Stimulated activated naive CD4-positive, alpha-beta T cell treated with Interleukin-2 at 50 U/mL for 16 hours (primary cell): ENCODE data around the gene PSG4.
"Not testable (repeated sequence)": the region's sequence is repeated elsewhere in the genome, so short reads cannot be mapped to it uniquely, and the experiment has no call there.

Source experiments
- DNase-seq: peaks from one replicate; lab custom pipeline; 2025; lab: John Stamatoyannopoulos, UW

Gene PSG4

DNA sequence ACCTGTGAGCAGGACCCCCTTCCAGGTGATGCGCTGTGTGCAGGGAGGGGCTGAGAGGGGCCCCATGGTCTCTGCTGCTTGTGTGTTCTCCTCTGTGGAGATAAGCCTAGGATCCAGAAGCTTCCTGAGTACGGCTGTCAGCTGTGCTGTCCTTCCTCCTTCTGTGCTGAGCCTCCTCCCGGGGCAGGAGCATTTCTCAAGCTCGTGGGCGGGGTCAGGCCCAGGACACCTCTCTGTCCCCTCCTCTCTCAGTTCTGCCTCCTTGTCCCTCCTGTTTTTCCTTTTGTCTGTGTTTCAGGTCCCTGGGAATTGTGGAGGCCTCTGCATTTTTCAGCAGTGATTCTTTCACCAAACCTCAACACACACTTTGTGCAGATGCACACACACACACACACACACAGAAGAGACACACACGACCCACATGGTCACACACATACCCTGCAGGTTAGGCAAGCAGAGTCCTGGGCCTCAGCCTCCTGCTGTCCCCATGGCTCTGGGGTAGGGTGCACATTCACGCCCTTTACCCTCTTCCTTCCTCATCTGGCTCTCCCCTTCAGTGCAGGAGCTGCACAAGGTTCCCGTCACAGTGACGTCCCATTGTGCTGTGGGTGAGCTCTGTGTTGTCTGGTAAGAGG lies at the start of gene PSG4:
Gene PSG4, minus strand, starts transcription at position 168 of the 635 bp plus-strand sequence. Its CDS starts 102 bp downstream, at position 66.
- DNase-seq = not testable (repeated sequence)

DNA sequence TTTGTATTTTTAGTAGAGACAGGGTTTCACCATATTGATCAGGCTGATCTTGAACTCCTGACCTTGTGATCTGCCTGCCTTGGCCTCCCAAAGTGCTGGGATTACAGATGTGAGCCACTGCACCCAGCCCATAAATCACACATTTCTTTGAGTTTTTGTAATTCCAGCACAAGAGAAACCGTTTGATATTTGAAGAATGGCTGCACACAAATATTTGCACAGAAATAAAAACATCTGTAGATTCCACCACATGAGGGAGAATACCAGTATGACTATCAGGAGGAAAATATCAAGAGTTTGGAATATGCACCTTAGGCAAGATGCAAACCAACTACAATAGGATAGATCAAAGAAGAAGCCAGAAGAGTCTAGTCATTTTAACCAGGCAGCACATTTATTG lies 46.0 kb upstream of the PSG4 start:
- DNase-seq = not testable (repeated sequence)

DNA sequence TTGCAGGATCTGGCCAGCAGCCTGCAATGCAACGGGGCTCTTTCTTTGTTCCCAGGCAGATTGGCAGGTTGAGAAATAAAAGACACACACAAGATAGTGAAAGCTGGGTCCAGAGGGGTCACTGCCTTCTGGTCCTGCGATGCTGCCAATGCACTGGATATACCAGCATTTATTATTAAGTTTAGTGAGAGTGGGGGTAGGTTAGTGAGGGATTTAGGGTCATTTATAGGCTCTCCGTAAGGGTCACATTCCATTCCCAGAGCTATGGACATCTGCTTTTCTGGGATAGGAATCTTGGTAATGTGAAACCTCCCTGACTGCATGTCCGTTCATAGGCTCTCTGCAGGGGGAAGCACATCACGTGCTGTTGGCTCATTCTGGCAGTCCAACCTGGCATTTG lies 44.9 kb upstream of the PSG4 start:
- DNase-seq = not testable (repeated sequence)

- DNase-seq = not testable (repeated sequence)
These were observed 43.2 kb upstream of the PSG4 start for GRCh38 chr19:43248635-43249002.

- DNase-seq = not testable (repeated sequence)
These were observed 41.9 kb upstream of the PSG4 start for GRCh38 chr19:43247243-43247880.

- DNase-seq = not testable (repeated sequence)
These were observed 40.4 kb upstream of the PSG4 start for GRCh38 chr19:43245848-43246247.

DNA sequence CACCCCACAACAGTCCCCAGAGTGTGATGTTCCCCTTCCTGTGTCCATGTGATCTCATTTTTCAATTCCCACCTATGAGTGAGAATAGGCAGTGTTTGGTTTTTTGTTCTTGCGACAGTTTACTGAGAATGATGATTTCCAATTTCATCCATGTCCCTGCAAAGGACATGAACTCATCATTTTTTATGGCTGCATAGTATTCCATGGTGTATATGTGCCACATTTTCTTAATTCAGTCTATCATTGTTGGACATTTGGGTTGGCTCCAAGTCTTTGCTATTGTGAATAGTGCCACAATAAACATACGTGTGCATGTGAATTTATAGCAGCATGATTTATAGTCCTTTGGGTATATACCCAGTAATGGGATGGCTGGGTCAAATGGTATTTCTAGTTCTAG lies 36.8 kb upstream of the PSG4 start:
- not testable (repeated sequence) for DNase-seq

- not testable (repeated sequence) for DNase-seq
These were observed 32.8 kb upstream of the PSG4 start for GRCh38 chr19:43238213-43238612.

DNA sequence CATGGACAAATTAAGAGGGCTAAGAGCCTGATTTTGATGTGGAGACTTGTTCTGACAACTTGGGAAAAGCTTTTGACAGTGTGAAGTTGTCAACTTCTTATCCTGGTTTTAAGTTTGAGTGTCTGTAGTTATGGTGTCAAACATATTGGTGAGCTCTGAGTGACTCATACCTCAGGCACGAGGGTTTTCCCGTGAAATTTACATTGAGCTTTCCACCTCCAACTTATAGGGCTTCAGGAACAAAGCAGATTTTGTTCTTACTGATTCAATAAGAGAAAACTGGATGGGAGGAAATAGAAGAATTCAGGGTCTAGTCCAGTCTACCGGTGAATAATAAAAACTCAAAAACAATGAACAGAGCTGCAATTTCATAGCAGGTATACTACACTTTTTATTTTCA lies 30.2 kb upstream of the PSG4 start:
- not testable (repeated sequence) for DNase-seq

GRCh38 chr19:43229315-43229714 lies 23.9 kb upstream of the PSG4 start:
- no peak for DNase-seq

- DNase-seq = not testable (repeated sequence)
These were observed 23.3 kb upstream of the PSG4 start for GRCh38 chr19:43228730-43229129.

- DNase-seq = not testable (repeated sequence)
These were observed 21.5 kb upstream of the PSG4 start for GRCh38 chr19:43226986-43227385.

- no peak for DNase-seq
These were observed 19.4 kb upstream of the PSG4 start for GRCh38 chr19:43224855-43225253.

DNA sequence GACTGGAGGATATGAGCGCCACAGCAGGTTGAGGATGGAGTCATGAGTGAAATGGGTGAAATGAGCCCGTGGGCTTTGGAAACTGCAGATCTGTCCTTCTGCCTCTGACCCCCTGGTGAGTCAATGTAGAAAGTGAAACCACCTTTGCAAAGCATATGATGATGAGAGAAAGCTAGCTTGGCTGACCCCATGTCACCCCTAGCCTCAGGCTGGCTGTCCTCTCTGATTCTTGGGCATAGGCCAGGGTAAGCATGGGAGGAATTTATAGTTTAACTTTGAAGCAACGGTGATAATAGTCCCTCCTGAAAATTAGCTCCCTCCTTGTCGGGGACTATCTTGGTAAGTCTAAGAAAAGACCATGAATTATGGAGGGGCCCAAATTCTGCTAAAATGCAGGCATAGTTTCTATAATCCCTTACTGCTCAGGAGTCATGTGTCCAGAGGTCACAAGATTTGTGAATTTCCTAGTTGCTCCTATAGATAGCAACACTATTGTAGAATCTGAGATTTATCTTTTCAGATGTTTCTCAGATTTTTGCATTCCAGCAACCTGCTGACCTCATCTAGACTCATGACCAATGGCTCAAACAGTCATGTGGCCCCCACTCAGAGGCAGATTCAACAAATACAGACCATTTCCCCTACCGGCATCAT lies 18.9 kb upstream of the PSG4 start:
- DNase-seq = not testable (repeated sequence)

DNA sequence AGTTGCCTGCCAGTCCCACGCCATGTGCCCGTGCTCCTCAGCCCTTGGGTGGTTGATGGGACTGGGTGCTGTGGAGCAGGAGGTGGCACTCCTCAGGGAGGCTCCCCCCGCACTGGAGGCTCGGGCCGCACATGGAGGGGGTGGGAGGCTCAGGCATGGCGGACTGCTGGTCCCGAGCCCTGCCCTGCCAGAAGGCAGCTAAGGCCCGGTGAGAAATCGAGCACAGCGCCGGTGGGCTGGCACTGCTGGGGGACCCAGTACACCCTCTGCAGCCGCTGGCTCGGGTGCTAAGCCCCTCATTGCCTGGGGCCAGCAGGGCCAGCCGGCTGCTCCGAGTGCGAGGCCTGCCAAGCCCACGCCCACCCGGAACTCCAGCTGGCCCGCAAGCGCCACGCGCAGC lies 16.5 kb upstream of the PSG4 start:
- not testable (repeated sequence) for DNase-seq

- DNase-seq = not testable (repeated sequence)
These were observed 13.7 kb upstream of the PSG4 start for GRCh38 chr19:43219136-43219535.

DNA sequence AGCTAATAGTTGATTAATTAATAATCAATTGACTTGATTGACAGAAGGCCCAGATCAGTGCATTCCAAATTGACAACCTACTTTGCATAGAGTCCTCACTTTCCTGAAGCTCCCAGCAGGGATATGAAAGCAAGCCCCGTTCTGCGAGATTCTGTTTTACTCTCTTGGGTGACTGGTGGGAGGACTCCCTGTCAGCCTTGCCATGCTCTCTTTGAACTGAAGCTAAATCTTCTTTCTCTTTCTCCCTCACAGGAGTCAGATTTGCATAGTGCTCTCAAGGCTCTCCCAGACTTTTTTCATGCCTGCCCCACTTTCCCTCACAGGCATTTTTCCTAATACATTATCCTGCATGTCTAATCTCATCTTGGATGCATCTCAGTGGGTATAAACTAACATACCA lies 10.4 kb upstream of the PSG4 start:
- DNase-seq = not testable (repeated sequence)

DNA sequence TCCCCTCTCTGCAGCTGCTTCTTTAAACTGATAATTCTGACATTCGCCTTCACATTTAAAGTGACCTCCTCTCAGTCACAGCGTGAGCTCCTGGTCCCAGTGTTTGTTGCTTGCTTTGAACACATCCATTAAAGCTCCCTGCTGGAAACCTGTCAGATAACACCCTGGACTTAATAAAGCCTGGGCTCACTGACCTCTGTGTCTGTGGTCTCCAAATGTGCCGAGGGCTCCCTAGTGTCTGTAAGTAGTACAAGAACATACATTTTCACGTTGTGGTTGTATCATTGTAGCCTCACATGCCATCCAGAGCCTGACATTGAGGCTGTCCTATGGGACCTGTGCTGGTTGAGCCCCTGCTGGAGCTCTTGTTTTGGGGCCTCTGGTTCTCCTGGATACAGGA lies 2.6 kb upstream of the PSG4 start:
- DNase-seq = no peak

- not testable (repeated sequence) for DNase-seq
These were observed 1.7 kb upstream of the PSG4 start for GRCh38 chr19:43207174-43207573.

DNA sequence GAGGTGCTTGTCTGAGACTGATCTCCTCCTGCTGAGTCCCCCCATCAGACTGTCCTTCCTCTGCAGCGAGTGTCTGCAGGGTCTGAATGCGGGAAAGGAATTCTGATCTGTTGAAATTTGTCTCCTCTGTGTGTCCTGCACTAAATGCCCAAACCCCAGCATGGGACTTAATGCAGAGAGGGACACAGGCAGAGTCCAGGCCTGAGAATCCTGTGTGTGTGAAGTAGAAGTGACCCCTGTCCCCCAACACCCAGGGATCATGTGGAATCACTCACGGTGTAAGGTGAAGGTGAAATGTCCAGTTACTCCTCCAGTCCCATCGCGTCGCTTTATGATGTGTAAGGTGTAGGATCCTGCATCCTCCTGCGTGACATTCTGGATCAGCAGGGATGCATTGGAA lies 1.8 kb downstream of the PSG4 start:
- DNase-seq = not testable (repeated sequence)

DNA sequence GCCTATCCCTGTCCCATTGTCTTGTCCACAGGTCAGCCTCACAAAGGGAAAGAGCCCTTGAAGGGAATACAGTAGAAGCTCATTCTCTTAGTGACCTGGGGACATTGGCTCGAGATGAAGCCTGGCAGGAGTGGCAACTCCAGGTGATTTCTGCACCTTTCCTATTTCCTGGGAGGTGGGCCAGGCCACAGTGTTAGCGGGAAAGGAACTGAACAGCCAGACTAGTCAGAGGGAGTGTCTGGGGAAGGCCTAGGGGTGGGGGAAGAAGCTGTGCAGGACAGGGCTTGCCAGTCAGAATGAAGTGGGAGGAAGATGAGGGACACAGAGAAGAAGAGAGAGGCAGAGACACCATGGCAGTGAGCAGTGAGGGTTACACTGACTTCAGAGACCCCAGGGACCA lies 3.5 kb downstream of the PSG4 start:
- DNase-seq = not testable (repeated sequence)

DNA sequence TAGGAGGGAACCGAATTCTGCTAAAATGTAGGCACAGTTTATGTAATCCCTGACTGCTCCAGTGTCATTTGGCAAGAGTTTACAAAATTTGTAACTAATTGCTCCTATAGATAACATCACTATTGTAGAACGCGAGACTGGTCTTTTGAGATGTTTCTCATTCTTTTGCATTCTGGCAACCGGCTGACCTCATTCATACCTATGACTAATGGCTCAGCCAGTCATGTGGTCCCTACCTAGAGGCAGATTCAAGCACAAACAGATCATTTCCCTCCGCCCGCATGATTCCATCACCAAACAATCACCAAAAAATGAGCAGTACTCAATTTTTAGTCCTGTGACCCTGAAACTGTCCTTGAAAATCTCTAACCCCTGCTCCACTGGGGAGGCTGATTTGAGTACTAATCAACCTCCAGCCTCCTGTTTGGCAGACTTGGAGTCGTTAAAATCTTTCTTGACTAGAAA lies 4.1 kb downstream of the PSG4 start:
- DNase-seq = not testable (repeated sequence)
